ENCODE results near the gene PHACTR3. TPM values are rescaled to one million over a fixed set of nuclear protein-coding genes. Genes with fewer than 3 reads are reported as not detected.

PHACTR3 gene
- total RNA-seq, 6 donors from 2014 or later, result 5.5 to 30.8 (median 11.4) TPM

DNA sequence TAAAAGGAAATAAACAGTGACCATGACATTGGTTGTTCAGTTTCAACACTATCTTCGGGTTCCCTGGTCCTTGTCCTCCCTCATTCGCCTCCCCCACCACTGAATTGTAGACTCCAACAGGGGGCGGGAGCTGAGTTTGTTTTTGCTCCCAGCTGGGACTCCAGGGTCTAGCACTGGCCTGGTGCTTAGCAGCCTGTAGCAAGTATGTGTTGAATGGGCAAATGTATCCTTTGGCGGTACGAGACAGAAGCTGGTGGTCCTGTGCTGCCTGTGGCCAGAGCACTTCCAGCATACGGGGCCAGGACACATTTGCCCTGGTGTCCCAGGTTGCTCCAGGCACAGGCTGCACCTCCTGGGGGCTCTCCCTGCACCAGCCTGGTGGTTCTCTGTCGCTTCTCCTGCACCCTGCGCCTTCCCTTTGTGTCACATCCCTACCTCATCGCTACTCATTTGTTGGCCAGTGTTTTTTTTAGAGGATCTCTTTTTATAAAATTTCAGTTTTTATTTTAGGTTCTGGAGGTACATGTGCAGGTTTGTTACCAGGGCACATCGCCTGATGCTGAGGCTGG lies 40.1 kb downstream of the PHACTR3 start:
- DNase-seq, result no peak
- Histone ChIP-seq H3K36me3 (no peaks in the 10 kb centered on the region), H3K27me3 (no peaks in the 10 kb centered on the region), H3K4me3 (no peak overlapping the region), H3K4me1 (no peaks in the 10 kb centered on the region), H3K27ac (no peak overlapping the region), H3K9me3 (no peaks in the 10 kb centered on the region)
- ATAC-seq (ENCODE audit: low FRiP score in 2 of 2), result no peak
- TF ChIP-seq, protein P1, sequence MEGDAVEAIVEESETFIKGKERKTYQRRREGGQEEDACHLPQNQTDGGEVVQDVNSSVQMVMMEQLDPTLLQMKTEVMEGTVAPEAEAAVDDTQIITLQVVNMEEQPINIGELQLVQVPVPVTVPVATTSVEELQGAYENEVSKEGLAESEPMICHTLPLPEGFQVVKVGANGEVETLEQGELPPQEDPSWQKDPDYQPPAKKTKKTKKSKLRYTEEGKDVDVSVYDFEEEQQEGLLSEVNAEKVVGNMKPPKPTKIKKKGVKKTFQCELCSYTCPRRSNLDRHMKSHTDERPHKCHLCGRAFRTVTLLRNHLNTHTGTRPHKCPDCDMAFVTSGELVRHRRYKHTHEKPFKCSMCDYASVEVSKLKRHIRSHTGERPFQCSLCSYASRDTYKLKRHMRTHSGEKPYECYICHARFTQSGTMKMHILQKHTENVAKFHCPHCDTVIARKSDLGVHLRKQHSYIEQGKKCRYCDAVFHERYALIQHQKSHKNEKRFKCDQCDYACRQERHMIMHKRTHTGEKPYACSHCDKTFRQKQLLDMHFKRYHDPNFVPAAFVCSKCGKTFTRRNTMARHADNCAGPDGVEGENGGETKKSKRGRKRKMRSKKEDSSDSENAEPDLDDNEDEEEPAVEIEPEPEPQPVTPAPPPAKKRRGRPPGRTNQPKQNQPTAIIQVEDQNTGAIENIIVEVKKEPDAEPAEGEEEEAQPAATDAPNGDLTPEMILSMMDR (IDR thresholded peaks at IDR 0.05), result no peak
- no peak for TF ChIP-seq POLR2AphosphoS5 (IDR thresholded peaks at IDR 0.05)
- no peak for TF ChIP-seq POLR2A (IDR thresholded peaks at IDR 0.05)
- TF ChIP-seq EP300 (IDR thresholded peaks at IDR 0.05), result no peak
- 87 to 89% methylated on average over 10 of the region's 10 CpGs for WGBS, 2 donors

- Histone ChIP-seq H3K27me3 (no peaks in the 10 kb centered on the region), H3K27ac (no peak overlapping the region), H3K4me1 (no peaks in the 10 kb centered on the region), H3K4me3 (no peak overlapping the region), H3K36me3 (no peaks in the 10 kb centered on the region), H3K9me3 (no peaks in the 10 kb centered on the region)
- WGBS, 2 donors, result 79 to 80% methylated on average over 9 of the region's 9 CpGs
- TF ChIP-seq POLR2A (IDR thresholded peaks at IDR 0.05) (no peak), POLR2AphosphoS5 (IDR thresholded peaks at IDR 0.05) (no peak), EP300 (IDR thresholded peaks at IDR 0.05) (no peak)
- TF ChIP-seq, protein P1 (IDR thresholded peaks at IDR 0.05), result no peak
- DNase-seq (peak in 1 of 2 donors; percentile 42), ATAC-seq (ENCODE audit: low FRiP score in 2 of 2) (no peak)
Measured at GRCh38 chr20:59645271-59645670, 40.9 kb downstream of the PHACTR3 start.

GRCh38 chr20:59645761-59646171 lies 41.4 kb downstream of the PHACTR3 start:
- no peaks in the 10 kb centered on the region for H3K9me3 ChIP-seq
- ATAC-seq (ENCODE audit: low FRiP score in 2 of 2) (no peak), DNase-seq (no peak)
- no peaks in the 10 kb centered on the region for H3K36me3 ChIP-seq
- no peak overlapping the region for H3K4me3 ChIP-seq
- 65 to 74% methylated on average over 5 to 6 of the region's 7 CpGs for WGBS, 2 donors
- H3K4me1 ChIP-seq, result no peaks in the 10 kb centered on the region
- H3K27me3 ChIP-seq, result no peaks in the 10 kb centered on the region
- TF ChIP-seq, protein P1 (IDR thresholded peaks at IDR 0.05), result no peak
- no peak for TF ChIP-seq POLR2AphosphoS5 (IDR thresholded peaks at IDR 0.05)
- TF ChIP-seq EP300 (IDR thresholded peaks at IDR 0.05), result no peak
- TF ChIP-seq POLR2A (IDR thresholded peaks at IDR 0.05), result no peak
- no peak overlapping the region for H3K27ac ChIP-seq

DNA sequence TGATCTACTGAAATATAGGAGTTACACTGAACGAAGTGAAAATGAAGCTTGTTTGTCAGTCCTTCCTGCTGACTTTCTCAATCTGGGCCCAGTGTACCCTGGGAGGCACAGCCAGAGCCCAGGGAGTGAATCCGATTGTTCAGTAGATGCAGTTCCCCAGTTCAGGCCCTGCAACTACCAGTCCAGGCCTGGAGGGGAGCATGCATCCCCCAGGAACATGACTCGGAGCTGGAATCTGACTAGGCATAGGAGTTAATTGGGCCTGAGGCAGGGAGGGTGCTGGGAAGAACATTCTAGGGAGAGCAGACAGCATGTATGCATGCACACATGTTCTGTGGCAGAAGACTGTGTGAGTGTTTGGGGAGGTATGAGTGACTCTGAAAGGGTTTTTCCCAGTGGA lies 42.1 kb downstream of the PHACTR3 start:
- Histone ChIP-seq H3K27ac (no peak overlapping the region), H3K9me3 (no peaks in the 10 kb centered on the region), H3K4me1 (no peaks in the 10 kb centered on the region), H3K36me3 (no peaks in the 10 kb centered on the region), H3K4me3 (no peak overlapping the region), H3K27me3 (no peaks in the 10 kb centered on the region)
- TF ChIP-seq, protein P1 (IDR thresholded peaks at IDR 0.05), result no peak
- no peak for TF ChIP-seq POLR2AphosphoS5 (IDR thresholded peaks at IDR 0.05)
- no peak for TF ChIP-seq POLR2A (IDR thresholded peaks at IDR 0.05)
- TF ChIP-seq EP300 (IDR thresholded peaks at IDR 0.05), result no peak
- WGBS, 2 donors, result 68 to 71% methylated on average over 3 of the region's 3 CpGs
- DNase-seq, result no peak
- ATAC-seq (ENCODE audit: low FRiP score in 2 of 2), result no peak

- no peak overlapping the region for H3K27ac ChIP-seq
- no peaks in the 10 kb centered on the region for H3K4me1 ChIP-seq
- no peak for TF ChIP-seq POLR2AphosphoS5 (IDR thresholded peaks at IDR 0.05)
- TF ChIP-seq, protein P1 (IDR thresholded peaks at IDR 0.05), result no peak
- ATAC-seq (ENCODE audit: low FRiP score in 2 of 2), result no peak
- H3K27me3 ChIP-seq, result no peaks in the 10 kb centered on the region
- no peaks in the 10 kb centered on the region for H3K36me3 ChIP-seq
- H3K9me3 ChIP-seq, result no peaks in the 10 kb centered on the region
- DNase-seq, result no peak
- no peak overlapping the region for H3K4me3 ChIP-seq
Measured at GRCh38 chr20:59647271-59647670, 42.9 kb downstream of the PHACTR3 start.
